RWPE1 (cell line): Measurements from ENCODE around the gene NR1I3.

Experiments used
- CTCF ChIA-PET: fragments of 350-600 bp; sonication (Branson Sonifier 250); formaldehyde crosslinking; extraction: SDS; loops from one replicate; lab custom pipeline; 2021; lab: Yijun Ruan, JAX
- POLR2A ChIA-PET: fragments of 400-600 bp; formaldehyde crosslinking; extraction: SDS; loops from one replicate; lab custom pipeline; 2020; ENCODE audit warnings: antibody characterized with exemption; ENCODE audit not compliant: low non-redundant PET; lab: Yijun Ruan, JAX
- DNase-seq: peaks from one replicate; pipeline ENCODE4 v3.0.0; 2012; ENCODE audit warnings: low spot score
- H3K27ac ChIP-seq: fragments of 450-650 bp; 2 replicates; pipeline ENCODE4 v1.5.1; 2017
- CTCF ChIP-seq: fragments of 450-650 bp; conservative IDR thresholded peaks from 2 replicates; pipeline ENCODE4 v1.5.1; 2017; ENCODE audit warnings: low read depth, mild to moderate bottlenecking

The NR1I3 gene

GRCh38 chr1:161192476-161193465 is 45.2 kb downstream of the NR1I3 start:
- POLR2A ChIA-PET: no interaction called here
- CTCF ChIA-PET: interaction anchor here (0.6 to 1.8 kb wide), 10 partner anchors 10 to 208 kb away, joined by 3 to 4 read pairs (median 3); partner anchors contain the start of genes NDUFS2, PPOX and TOMM40L
- DNase-seq: peak; percentile 78

GRCh38 chr1:161191971-161192370 is 46.0 kb downstream of the NR1I3 start:
- ChIA-PET POLR2A (no interaction called here), CTCF (interaction anchor here (0.6 to 1.3 kb wide), 6 partner anchors 10 to 207 kb away, joined by 3 to 4 read pairs (median 3); partner anchors contain the start of gene NDUFS2)
- no peak for DNase-seq
- TF ChIP-seq CTCF: no peak
- no peak overlapping the region for H3K27ac ChIP-seq

More at GRCh38 chr1:161192476-161193465, 45.2 kb downstream of the NR1I3 start:
- peak; percentile 93 for TF ChIP-seq CTCF
- H3K27ac ChIP-seq: peak overlapping the region; percentile 10; the same call in 1 of the 2 replicates

GRCh38 chr1:161190962-161191521 is 47.0 kb downstream of the NR1I3 start:
- CTCF ChIA-PET: interaction anchor here (1.0 to 1.1 kb wide), 2 partner anchors 10 to 191 kb away, joined by 3 read pairs; no protein-coding TSS in a partner anchor
- no peak for TF ChIP-seq CTCF
- DNase-seq: no peak
- POLR2A ChIA-PET: no interaction called here
- no peak overlapping the region for H3K27ac ChIP-seq

GRCh38 chr1:161189036-161189435 is 49.0 kb downstream of the NR1I3 start:
- CTCF ChIA-PET: no interaction called here
- TF ChIP-seq CTCF: no peak
- no peak for DNase-seq
- POLR2A ChIA-PET: no interaction called here
- H3K27ac ChIP-seq: no peak overlapping the region

- ChIA-PET CTCF (interaction anchor here (0.6 kb wide), 1 partner anchor 252 kb away, joined by 4 read pairs; no protein-coding TSS in a partner anchor), POLR2A (no interaction called here)
- no peak for TF ChIP-seq CTCF
- H3K27ac ChIP-seq: no peak overlapping the region
- no peak for DNase-seq
These were observed 49.6 kb downstream of the NR1I3 start for GRCh38 chr1:161188381-161188780.

- no peak overlapping the region for H3K27ac ChIP-seq
- TF ChIP-seq CTCF: no peak
- ChIA-PET CTCF (interaction anchor here (0.6 to 0.8 kb wide), 2 partner anchors 39 to 201 kb away, joined by 3 to 4 read pairs; no protein-coding TSS in a partner anchor), POLR2A (no interaction called here)
- no peak for DNase-seq
These were observed 50.7 kb downstream of the NR1I3 start for GRCh38 chr1:161187311-161187710.
